AG08396 (cell line): ENCODE measurements around the gene DLGAP1.
"Not testable (repeated sequence)": the region's sequence is repeated elsewhere in the genome, so short reads cannot be mapped to it uniquely, and the experiment has no call there.

Source experiments
- DNase-seq: peaks from one replicate; pipeline ENCODE4 v3.0.0; 2012; ENCODE audit warnings: low spot score, mixed read lengths

The DLGAP1 gene

DNA sequence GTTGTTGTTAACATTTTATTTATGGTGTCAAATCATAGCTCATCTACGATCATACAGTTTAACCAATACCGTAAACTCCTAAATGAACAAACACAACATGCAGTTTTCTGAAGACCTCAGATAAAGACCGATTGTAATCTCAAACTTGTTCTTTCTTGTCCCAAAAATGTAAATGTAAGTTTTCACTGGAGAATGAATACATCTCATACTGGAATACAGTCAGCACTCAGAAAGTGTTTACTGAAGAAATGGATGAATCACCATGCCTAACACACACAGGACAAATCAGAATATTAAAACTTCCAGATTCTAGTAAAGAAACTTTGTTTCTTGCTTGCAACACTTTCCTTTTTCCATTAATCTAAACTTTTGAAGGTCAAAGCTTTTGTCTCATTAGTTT is 380.5 kb downstream of the DLGAP1 start:
- no peak for DNase-seq

GRCh38 chr18:4069183-4069582 is 385.9 kb downstream of the DLGAP1 start:
- no peak for DNase-seq

DNA sequence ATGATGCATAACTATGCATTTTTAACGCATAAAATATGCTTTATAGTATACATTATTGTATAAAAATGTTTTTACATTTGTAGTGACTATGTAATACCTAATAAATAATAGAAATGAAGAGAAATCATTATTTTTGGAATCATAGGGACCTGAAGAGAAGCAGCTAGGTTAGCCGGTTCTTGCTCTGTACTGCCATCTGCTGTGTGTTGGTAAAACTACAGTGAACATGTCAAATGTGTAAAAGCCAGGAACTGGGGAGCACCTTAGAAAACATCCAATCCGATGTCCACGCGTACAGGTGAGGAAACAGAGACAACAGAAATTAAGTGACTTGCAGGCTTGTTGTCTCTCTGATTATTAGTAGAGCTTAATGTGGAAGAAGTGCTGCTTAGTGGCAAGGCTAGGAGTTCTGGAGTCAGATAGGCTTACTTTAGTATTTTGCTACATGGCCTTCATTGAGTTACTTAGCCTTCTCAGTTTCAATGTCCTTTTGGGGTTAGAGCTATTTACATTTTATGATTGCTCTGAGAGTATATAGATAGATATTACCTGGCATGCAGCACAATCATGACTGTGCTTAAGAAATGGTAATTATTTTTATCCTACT is 386.5 kb downstream of the DLGAP1 start:
- peak; percentile 61 for DNase-seq

DNA sequence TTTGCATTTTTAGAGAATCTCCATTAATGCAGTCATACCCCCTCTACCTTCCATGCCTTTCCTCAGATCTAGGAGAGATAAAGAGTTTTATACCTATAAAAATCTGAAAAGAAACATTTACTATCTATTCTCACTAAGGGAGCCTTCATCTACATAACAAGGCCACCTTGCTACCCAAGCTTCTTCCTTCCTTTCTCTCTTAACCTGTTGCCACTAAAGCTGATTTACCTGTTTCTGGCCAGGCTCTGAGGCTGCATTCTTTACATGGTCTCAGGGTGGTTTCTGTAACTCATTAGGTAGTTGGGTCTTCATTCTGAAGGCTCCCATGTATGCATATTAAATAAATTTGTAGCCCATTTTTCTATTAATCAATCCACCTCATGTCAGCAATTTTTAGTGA is 391.6 kb downstream of the DLGAP1 start:
- no peak for DNase-seq

- DNase-seq = no peak
Measured at GRCh38 chr18:4060427-4061281, 394.5 kb downstream of the DLGAP1 start.

- no peak for DNase-seq
Measured at GRCh38 chr18:4058179-4058578, 396.9 kb downstream of the DLGAP1 start.

GRCh38 chr18:4040391-4041092 is 414.6 kb downstream of the DLGAP1 start:
- no peak for DNase-seq

GRCh38 chr18:4035521-4035920 is 419.6 kb downstream of the DLGAP1 start:
- no peak for DNase-seq

- DNase-seq = not testable (repeated sequence)
Measured at GRCh38 chr18:4034815-4035214, 420.3 kb downstream of the DLGAP1 start.

- DNase-seq = no peak
Measured at GRCh38 chr18:4026542-4026941, 428.6 kb downstream of the DLGAP1 start.

DNA sequence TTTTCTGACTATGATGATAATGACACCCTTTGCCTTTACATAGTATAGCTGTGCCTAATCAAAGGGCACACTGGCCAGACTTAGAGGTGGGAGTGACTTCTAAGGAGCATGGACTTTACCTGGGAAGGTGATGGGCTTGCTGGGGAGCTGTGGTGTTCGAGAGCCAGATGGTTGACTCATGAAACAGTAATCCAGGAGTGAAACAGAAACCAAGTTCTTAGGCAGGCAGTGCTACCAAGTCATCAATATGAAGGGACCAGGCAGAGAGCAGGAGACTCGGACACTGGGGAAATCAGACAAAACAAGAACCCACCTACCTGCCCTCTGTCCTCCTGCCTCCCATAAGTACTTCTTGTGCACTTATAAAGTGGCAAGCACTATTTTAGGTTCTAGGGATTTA is 430.4 kb downstream of the DLGAP1 start:
- DNase-seq = no peak

- not testable (repeated sequence) for DNase-seq
Measured at GRCh38 chr18:4022749-4023148, 432.4 kb downstream of the DLGAP1 start.

DNA sequence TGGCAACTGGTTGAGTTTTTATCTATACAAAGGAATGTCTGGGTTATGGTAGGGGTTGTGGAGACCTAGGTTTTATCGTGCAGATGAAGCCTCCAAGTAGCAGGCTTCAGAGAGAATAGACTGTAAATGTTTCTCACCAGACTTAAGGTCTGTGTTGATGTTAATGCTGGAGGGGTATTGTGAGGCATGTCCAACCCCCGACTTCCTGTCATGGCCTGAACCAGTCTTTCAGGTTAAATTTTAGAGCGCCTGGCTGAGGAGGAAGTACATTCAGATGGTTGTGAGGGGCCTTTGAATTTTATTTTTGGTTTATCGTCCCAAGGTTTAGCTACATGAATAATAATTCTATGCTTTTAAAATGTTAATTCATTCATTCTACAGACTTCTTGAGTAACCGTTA is 435.1 kb downstream of the DLGAP1 start:
- no peak for DNase-seq

- no peak for DNase-seq
Measured at GRCh38 chr18:4017480-4017879, 437.6 kb downstream of the DLGAP1 start.

DNA sequence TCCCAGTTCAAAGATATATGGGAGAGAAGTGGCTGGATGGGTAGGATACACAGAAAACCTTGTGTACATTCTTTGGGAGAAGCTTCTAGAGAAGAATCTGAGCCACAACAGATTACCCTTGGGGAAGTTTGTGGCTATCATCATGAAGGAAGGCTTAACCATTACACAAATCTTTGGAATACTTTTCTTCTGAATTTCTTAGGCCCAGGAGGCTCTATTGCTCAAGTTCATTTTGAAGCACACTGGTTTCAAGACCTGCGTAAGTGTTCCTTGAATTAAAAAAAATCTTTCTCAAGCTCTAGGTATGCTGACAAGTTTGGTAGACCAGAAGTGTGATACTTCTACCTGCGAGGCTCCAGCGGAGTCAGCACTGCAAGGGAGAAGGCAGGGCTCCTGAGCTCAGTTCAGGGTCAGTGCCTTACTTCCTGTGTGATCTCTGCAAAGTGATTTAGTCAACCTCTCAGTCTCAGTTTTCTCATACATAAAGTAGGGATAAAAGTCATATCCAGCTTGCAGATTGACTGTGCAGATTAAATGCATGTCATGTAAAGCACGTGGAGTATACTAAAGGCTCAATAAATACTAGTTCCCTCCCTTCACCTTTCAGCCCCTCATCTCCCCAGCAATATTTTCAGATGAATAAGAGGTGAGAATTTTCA is 438.6 kb downstream of the DLGAP1 start:
- no peak for DNase-seq

DNA sequence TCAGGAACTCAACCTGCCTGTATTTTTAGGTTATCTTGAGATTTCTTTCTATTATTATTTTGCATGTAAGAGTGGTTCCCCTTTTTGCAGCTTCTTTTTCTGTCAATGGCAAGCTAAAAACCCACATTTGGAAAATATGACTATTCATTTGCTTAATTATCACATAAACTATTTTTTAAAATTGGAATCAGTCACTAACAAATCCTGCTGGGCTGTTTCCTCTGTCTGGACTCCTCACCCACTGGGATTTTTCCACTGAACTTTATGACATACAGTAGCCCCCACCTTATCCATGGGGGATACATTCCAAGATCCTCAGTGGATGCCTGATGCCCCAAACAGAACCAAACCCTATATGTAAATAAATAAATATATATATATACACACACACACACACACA is 447.3 kb downstream of the DLGAP1 start:
- DNase-seq = no peak

GRCh38 chr18:4004183-4004829 is 450.8 kb downstream of the DLGAP1 start:
- DNase-seq = no peak

DNA sequence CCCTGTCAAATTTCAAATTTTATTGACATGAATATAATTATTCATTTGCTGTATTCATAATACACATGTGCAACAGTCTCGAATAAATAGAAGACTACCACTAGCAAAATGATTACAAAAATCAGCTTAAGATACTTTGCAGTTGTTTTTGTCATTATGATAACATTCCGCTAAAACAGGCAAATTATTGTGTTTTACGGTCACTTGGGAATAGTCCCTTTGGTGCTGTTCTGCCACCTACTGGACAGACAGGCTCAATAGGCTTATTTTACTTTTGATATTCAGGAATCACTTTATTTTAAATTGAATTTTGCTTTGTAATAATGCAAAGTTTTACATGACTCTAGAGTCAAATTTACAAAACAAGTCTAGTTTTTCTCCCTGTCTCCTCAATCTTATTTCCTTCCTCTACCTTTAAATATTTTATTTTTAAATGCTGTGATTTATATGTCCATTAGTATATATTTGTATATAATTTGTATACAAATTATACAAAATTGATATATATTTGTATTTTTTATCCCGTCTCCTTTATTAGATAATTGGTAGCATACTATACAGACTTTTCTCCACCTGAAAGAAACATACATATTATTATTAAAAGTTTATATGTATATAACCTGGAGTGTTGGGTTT is 456.3 kb downstream of the DLGAP1 start:
- peak; percentile 23 for DNase-seq

DNA sequence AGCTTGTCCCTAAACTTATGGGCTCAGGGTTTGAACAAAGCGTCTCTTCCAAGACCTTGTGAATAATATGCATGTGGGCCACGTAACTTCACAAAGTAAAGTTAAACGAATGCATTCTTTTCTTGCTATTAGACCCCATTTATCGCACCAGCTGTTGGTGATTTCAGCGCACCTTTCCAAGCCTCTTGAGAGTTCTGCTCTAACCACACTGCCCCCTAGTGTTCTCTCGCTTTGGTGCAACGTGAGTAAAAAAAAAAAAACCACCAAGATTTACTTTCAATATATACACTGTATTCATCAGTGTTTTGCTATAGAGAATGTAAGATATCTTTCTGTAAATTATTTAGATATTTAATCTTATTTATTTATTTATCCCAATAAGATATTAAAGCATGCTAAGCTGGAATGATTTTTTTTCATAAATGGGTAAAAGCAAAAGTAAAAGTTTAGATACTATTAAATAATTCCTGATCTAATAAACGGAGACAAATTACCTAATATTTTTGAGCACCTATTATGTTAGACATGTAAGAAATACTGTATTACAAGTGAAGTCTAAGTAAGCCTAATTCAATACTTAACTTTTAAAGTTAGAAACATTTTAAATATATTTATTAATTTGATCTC is 459.5 kb downstream of the DLGAP1 start:
- no peak for DNase-seq

DNA sequence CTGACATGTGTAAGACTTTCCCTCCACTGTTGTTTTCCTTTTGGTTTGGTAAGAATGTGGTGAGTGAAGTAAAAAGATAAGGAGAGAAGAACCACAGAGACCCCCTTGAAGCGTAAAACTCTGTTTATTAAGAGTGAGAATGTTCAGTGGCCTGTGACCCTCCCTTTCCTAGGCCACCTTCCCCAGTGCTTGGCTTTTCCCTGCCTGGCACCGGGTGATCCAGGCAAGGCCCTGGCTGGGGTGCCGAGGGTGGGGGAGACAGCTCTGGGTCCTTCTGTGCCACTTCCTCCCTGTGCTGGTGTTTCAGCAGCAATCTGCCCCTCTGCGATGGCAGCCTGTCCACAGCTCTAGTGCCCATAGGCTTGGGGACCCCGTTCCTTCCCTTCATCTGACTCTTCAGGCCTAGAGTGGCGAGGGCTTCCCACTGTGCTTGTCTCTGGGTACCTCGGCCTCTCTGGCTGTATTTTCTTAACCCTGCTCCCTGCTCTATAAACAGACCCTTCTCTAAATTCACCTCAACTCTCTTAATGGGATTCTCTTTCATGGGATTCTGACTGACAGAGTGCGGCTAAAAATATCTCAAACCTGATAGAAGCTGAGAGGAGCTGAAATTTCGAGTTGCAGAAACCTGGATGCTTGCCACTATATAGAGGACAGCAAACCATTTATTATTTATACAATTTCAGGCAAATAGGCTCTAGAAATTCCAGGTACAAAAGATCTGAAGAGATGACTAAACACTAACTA is 461.0 kb downstream of the DLGAP1 start:
- DNase-seq = no peak
